ENCODE results near the gene POFUT2. TPM values are rescaled to one million over a fixed set of nuclear protein-coding genes. Genes with fewer than 3 reads are reported as not detected.

The POFUT2 gene
- total RNA-seq, 4 donors from 2014 or later: 29.9 to 79.3 (median 33.3) TPM

GRCh38 chr21:45235488-45235887 is 52.2 kb downstream of the POFUT2 start:
- Histone ChIP-seq H3K4me3 (no peak overlapping the region), H3K27me3 (peaks cover 27% of the 10 kb centered on the region), H3K4me1 (no peaks in the 10 kb centered on the region), H3K27ac (no peak overlapping the region), H3K36me3 (no peaks in the 10 kb centered on the region), H3K9me3 (no peaks in the 10 kb centered on the region)
- intact Hi-C loops (cut with DNase I; ENCODE audit: low total_unique reads) (no loop called here), in situ Hi-C loops (cut with MboI; ENCODE audit: low pct_ligation_motif_present in 1 of 4, low pct_unique_long_range_greater_than_20kb in 1 of 4, low sequenced_read_pairs in 3 of 4) (no loop called here)
- TF ChIP-seq CTCF (IDR thresholded peaks at IDR 0.05): no peak
- TF ChIP-seq EP300 (IDR thresholded peaks at IDR 0.05; ENCODE audit: low read depth): no peak
- no peak for TF ChIP-seq POLR2AphosphoS5 (IDR thresholded peaks at IDR 0.05)
- no peak for TF ChIP-seq POLR2A (IDR thresholded peaks at IDR 0.05)
- WGBS, 2 donors (ENCODE audit: low coverage in 1 of 2): 73 to 77% methylated on average over 6 of the region's 6 CpGs
- no peak for DNase-seq

DNA sequence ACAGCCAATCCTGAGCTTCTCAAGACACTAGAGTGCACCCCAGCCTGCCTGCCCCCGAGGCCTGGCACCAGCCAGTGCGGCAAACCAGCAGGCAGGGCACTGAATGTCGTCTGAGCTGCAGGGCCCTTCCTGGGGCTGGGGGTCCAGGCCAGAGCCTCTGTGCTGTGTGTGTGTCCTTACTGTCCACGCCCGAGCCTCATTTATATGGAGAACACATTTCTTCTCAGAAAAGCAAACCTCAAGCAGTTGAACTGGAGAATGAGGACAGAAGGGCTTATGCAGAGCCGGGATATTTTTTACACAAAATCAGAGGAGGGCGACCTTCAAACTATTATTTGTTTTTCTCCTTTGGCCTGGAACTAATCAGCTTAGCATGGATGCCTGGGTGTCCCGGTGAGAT is 52.7 kb downstream of the POFUT2 start:
- Histone ChIP-seq H3K4me1 (no peaks in the 10 kb centered on the region), H3K27me3 (peaks cover 27% of the 10 kb centered on the region), H3K27ac (no peak overlapping the region), H3K36me3 (no peaks in the 10 kb centered on the region), H3K4me3 (no peak overlapping the region), H3K9me3 (no peaks in the 10 kb centered on the region)
- no peak for DNase-seq
- TF ChIP-seq POLR2A (IDR thresholded peaks at IDR 0.05): no peak
- 57 to 62% methylated on average over 5 to 8 of the region's 8 CpGs for WGBS, 2 donors (ENCODE audit: low coverage in 1 of 2)
- in situ Hi-C loops (cut with MboI; ENCODE audit: low pct_ligation_motif_present in 1 of 4, low pct_unique_long_range_greater_than_20kb in 1 of 4, low sequenced_read_pairs in 3 of 4) (no loop called here), intact Hi-C loops (cut with DNase I; ENCODE audit: low total_unique reads) (no loop called here)

GRCh38 chr21:45234127-45234526 is 53.6 kb downstream of the POFUT2 start:
- TF ChIP-seq EP300 (IDR thresholded peaks at IDR 0.05; ENCODE audit: low read depth) (no peak), POLR2A (IDR thresholded peaks at IDR 0.05) (no peak), POLR2AphosphoS5 (IDR thresholded peaks at IDR 0.05) (no peak), CTCF (IDR thresholded peaks at IDR 0.05) (no peak)
- intact Hi-C loops (cut with DNase I; ENCODE audit: low total_unique reads): no loop called here
- 89% methylated on average over 28 of the region's 28 CpGs; no CpG with 5 or more reads in 1 of the 2 donors for WGBS, 2 donors (ENCODE audit: low coverage in 1 of 2)
- Histone ChIP-seq H3K9me3 (no peaks in the 10 kb centered on the region), H3K4me3 (no peak overlapping the region), H3K27ac (no peak overlapping the region), H3K36me3 (no peaks in the 10 kb centered on the region), H3K27me3 (peaks cover 27% of the 10 kb centered on the region), H3K4me1 (no peaks in the 10 kb centered on the region)
- DNase-seq: no peak
- in situ Hi-C loops (cut with MboI; ENCODE audit: low pct_ligation_motif_present in 1 of 4, low pct_unique_long_range_greater_than_20kb in 1 of 4, low sequenced_read_pairs in 3 of 4): no loop called here

GRCh38 chr21:45231705-45232104 is 56.0 kb downstream of the POFUT2 start:
- H3K27ac ChIP-seq: no peak overlapping the region
- peaks cover 0 to 8% (median 0%) of the 10 kb centered on the region in 4 donors for H3K4me1 ChIP-seq
- TF ChIP-seq CTCF (IDR thresholded peaks at IDR 0.05) (no peak), EP300 (IDR thresholded peaks at IDR 0.05; ENCODE audit: low read depth) (no peak), POLR2AphosphoS5 (IDR thresholded peaks at IDR 0.05) (no peak), POLR2A (IDR thresholded peaks at IDR 0.05) (no peak)
- no peak overlapping the region for H3K4me3 ChIP-seq
- intact Hi-C loops (cut with DNase I; ENCODE audit: low total_unique reads) (no loop called here), in situ Hi-C loops (cut with MboI; ENCODE audit: low pct_ligation_motif_present in 1 of 4, low pct_unique_long_range_greater_than_20kb in 1 of 4, low sequenced_read_pairs in 3 of 4) (no loop called here)
- H3K36me3 ChIP-seq: no peaks in the 10 kb centered on the region
- H3K27me3 ChIP-seq: peaks cover 23% of the 10 kb centered on the region
- H3K9me3 ChIP-seq: no peaks in the 10 kb centered on the region
- 74 to 81% methylated on average over 3 of the region's 3 CpGs for WGBS, 2 donors (ENCODE audit: low coverage in 1 of 2)
- DNase-seq: no peak

DNA sequence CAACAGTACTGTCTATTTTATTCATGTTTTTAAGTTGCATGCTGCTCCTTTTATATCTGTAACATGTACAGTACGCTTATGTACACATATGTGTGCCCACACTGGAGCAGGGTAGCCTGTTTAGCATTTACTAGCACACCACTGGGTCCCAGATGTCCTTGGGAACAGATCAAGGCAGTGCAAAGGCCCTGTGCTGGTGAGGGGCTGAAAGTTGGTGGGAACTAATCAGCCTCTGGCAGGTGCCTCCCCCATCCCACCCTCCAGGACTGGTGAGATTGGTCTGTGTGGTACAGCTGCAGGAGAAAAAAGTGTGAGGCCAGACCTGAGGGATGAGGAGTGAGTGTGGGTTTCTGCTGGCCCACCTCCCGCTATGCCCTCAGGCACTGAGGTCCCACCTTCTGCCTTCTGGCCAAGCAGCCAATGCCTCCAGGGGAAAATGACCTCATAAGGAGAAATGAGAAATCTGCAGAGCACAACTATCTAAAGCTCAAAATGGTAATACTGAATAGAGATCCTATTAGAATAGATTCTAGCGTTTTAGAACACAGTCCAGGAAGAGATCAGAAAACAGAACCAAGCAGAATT is 58.9 kb downstream of the POFUT2 start:
- intact Hi-C loops (cut with DNase I; ENCODE audit: low total_unique reads) (no loop called here), in situ Hi-C loops (cut with MboI; ENCODE audit: low pct_ligation_motif_present in 1 of 4, low pct_unique_long_range_greater_than_20kb in 1 of 4, low sequenced_read_pairs in 3 of 4) (no loop called here)
- Histone ChIP-seq H3K27me3 (no peaks in the 10 kb centered on the region), H3K4me3 (no peak overlapping the region), H3K27ac (no peak overlapping the region), H3K36me3 (no peaks in the 10 kb centered on the region), H3K9me3 (no peaks in the 10 kb centered on the region), H3K4me1 (peaks cover 0 to 8% (median 0%) of the 10 kb centered on the region in 4 donors)
- WGBS, 2 donors (ENCODE audit: low coverage in 1 of 2): 77 to 92% methylated on average over 2 to 3 of the region's 3 CpGs
- DNase-seq: no peak
- TF ChIP-seq EP300 (IDR thresholded peaks at IDR 0.05; ENCODE audit: low read depth): no peak
- TF ChIP-seq POLR2AphosphoS5 (IDR thresholded peaks at IDR 0.05): no peak
- TF ChIP-seq CTCF (IDR thresholded peaks at IDR 0.05): no peak
- no peak for TF ChIP-seq POLR2A (IDR thresholded peaks at IDR 0.05)
